Osteoblast (primary cell): ENCODE data around the gene NUDT3. TPM values are rescaled to one million over a fixed set of nuclear protein-coding genes. Genes with fewer than 3 reads are reported as not detected.

Source experiments
- DNase-seq: peaks from one replicate; pipeline ENCODE4 v3.0.0; 2011; ENCODE audit warnings: low spot score, mixed read lengths; ENCODE audit not compliant: insufficient read length; ENCODE audit errors: missing footprints
- H2AFZ ChIP-seq: 2 replicates; pipeline ENCODE4 v1.6.0; 2011; ENCODE audit warnings: mild to moderate bottlenecking, low read length
- H3K27ac ChIP-seq: 2 replicates; pipeline ENCODE4 v1.5.1; 2011; ENCODE audit warnings: mild to moderate bottlenecking, low read depth, low read length, moderate library complexity
- H3K27me3 ChIP-seq: 2 replicates; pipeline ENCODE4 v1.6.0; 2012; ENCODE audit warnings: mild to moderate bottlenecking, control low read depth, inconsistent platforms, low read length, moderate library complexity; ENCODE audit not compliant: insufficient read depth
- H3K36me3 ChIP-seq: 2 replicates; pipeline ENCODE4 v1.5.1; 2011; ENCODE audit warnings: mild to moderate bottlenecking, low read length, control low read depth, moderate library complexity; ENCODE audit not compliant: insufficient read depth
- H3K4me1 ChIP-seq: 2 replicates; pipeline ENCODE4 v1.5.1; 2011; ENCODE audit warnings: mild to moderate bottlenecking, low read length, control low read depth, moderate library complexity; ENCODE audit not compliant: insufficient read depth
- H3K4me2 ChIP-seq: 2 replicates; pipeline ENCODE4 v1.6.0; 2011; ENCODE audit warnings: mild to moderate bottlenecking, low read length; ENCODE audit not compliant: insufficient read depth
- H3K4me3 ChIP-seq: fragments of 200-600 bp; sonication (generic); 3 replicates; pipeline ENCODE4 v1.5.1; 2012; ENCODE audit warnings: mild to moderate bottlenecking, low read length, inconsistent platforms; ENCODE audit not compliant: insufficient read depth
- H3K79me2 ChIP-seq: 2 replicates; pipeline ENCODE4 v1.6.0; 2012; ENCODE audit warnings: mild to moderate bottlenecking, low read length, control low read depth, inconsistent platforms; ENCODE audit not compliant: insufficient read depth
- H3K9me3 ChIP-seq: 2 replicates; pipeline ENCODE4 v1.5.1; 2011; ENCODE audit warnings: low read depth, low read length, control low read depth
- H4K20me1 ChIP-seq: 2 replicates; pipeline ENCODE4 v1.6.0; 2012; ENCODE audit warnings: mild to moderate bottlenecking, low read length, control low read depth; ENCODE audit not compliant: insufficient read depth
- total RNA-seq: library from RNA; depleted of rRNA; stranded (reverse); fragments of >200 nt; gene quantifications from 2 replicates; pipeline ENCODE4 v1.2.3, GENCODE V29; 2012
- TF ChIP-seq, protein P1 (sequence below): IDR thresholded peaks from 2 replicates; pipeline ENCODE4 v1.5.1; 2011; ENCODE audit warnings: mild to moderate bottlenecking, low read depth, low read length, moderate library complexity; ENCODE audit errors: extremely low read depth

Gene NUDT3
- total RNA-seq, 1 donor, result 37.6 TPM

DNA sequence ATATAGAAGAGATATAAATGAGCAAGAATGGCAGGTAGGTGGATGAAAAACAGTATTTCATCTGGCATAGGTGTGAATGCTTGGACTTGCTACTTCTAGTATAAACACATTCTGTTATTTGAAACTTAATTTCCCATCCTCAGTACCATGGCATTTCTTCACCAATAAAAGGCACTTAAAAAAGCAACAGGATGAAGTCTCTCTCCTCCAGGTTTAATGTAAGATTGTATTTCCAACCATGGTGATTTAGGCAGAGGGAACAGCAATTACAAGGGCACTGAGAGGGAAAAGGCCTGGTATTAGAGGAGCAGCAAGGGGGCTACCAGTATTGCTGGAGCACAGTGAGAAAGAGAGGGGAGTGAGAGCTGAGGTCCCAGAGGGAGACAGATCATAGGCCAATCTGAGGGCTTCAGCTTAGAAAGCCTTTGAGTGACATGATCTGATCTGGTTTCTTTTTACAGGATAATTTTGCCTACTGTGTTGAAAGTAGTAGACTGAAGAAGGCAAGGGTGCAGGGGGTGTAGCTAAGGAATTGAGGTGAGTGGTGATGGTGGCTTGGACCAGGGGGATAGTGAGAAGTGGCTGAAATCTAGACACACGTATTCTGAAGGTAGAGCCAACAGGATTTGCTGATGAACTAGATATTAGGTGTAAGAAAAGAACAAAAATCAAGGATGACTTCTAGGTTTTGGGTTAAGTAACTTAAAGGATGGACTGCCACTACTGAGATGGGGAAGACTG, 75.9 kb downstream of the NUDT3 start:
- Histone ChIP-seq H3K36me3 (no peaks in the 10 kb centered on the region), H3K4me3 (no peak overlapping the region), H3K27me3 (no peaks in the 10 kb centered on the region), H3K79me2 (peaks cover 45% of the 10 kb centered on the region), H2AFZ (no peak overlapping the region), H3K4me2 (no peak overlapping the region), H3K9me3 (no peaks in the 10 kb centered on the region), H3K27ac (no peak overlapping the region), H4K20me1 (peaks cover 31% of the 10 kb centered on the region), H3K4me1 (peaks cover 11% of the 10 kb centered on the region)
- no peak for DNase-seq
- TF ChIP-seq, protein P1, sequence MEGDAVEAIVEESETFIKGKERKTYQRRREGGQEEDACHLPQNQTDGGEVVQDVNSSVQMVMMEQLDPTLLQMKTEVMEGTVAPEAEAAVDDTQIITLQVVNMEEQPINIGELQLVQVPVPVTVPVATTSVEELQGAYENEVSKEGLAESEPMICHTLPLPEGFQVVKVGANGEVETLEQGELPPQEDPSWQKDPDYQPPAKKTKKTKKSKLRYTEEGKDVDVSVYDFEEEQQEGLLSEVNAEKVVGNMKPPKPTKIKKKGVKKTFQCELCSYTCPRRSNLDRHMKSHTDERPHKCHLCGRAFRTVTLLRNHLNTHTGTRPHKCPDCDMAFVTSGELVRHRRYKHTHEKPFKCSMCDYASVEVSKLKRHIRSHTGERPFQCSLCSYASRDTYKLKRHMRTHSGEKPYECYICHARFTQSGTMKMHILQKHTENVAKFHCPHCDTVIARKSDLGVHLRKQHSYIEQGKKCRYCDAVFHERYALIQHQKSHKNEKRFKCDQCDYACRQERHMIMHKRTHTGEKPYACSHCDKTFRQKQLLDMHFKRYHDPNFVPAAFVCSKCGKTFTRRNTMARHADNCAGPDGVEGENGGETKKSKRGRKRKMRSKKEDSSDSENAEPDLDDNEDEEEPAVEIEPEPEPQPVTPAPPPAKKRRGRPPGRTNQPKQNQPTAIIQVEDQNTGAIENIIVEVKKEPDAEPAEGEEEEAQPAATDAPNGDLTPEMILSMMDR, result no peak

DNA sequence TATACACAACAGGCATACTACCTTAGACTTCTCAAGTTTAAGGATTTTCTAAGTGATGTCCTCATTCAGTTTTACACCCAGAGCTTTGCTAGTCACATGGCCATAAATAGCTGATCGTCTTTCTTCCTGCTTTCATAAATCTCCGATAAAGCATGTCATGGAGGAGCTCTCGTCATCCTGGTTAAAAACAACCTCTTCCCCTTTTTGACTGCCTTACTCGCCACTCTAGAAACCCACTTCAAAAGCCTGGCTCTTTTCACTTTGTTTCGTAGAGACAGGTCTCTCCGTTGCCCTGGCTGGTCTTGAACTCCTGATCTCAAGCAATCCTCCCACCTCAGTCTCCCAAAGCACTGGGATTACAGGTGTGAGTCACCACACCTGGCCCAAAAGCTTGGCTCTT, 76.7 kb downstream of the NUDT3 start:
- Histone ChIP-seq H3K27me3 (no peaks in the 10 kb centered on the region), H3K27ac (no peak overlapping the region), H3K79me2 (peaks cover 49% of the 10 kb centered on the region), H3K36me3 (no peaks in the 10 kb centered on the region), H3K4me3 (no peak overlapping the region), H3K4me2 (no peak overlapping the region), H3K9me3 (no peaks in the 10 kb centered on the region), H2AFZ (no peak overlapping the region), H4K20me1 (peaks cover 31% of the 10 kb centered on the region), H3K4me1 (peaks cover 11% of the 10 kb centered on the region)
- TF ChIP-seq, protein P1, result no peak
- DNase-seq, result no peak

GRCh38 chr6:34315256-34315655, 77.2 kb downstream of the NUDT3 start:
- H3K79me2 ChIP-seq, result peaks cover 53% of the 10 kb centered on the region
- H3K4me1 ChIP-seq, result peaks cover 11% of the 10 kb centered on the region
- H4K20me1 ChIP-seq, result peaks cover 31% of the 10 kb centered on the region

GRCh38 chr6:34312259-34312658, 80.2 kb downstream of the NUDT3 start:
- TF ChIP-seq, protein P1, result no peak
- peaks cover 19% of the 10 kb centered on the region for H4K20me1 ChIP-seq
- peaks cover 60% of the 10 kb centered on the region for H3K79me2 ChIP-seq
- H2AFZ ChIP-seq, result no peak overlapping the region
- H3K4me1 ChIP-seq, result peaks cover 2% of the 10 kb centered on the region
- DNase-seq, result no peak
- no peaks in the 10 kb centered on the region for H3K36me3 ChIP-seq
- no peaks in the 10 kb centered on the region for H3K9me3 ChIP-seq
- H3K4me2 ChIP-seq, result no peak overlapping the region
- H3K4me3 ChIP-seq, result no peak overlapping the region
- no peak overlapping the region for H3K27ac ChIP-seq
- H3K27me3 ChIP-seq, result no peaks in the 10 kb centered on the region

More at GRCh38 chr6:34315256-34315655, 77.2 kb downstream of the NUDT3 start:
- H3K4me2 ChIP-seq, result no peak overlapping the region
- H3K36me3 ChIP-seq, result no peaks in the 10 kb centered on the region
- H3K9me3 ChIP-seq, result no peaks in the 10 kb centered on the region
- H2AFZ ChIP-seq, result no peak overlapping the region
- TF ChIP-seq, protein P1, result no peak
- no peak for DNase-seq
- no peak overlapping the region for H3K4me3 ChIP-seq
- H3K27ac ChIP-seq, result no peak overlapping the region
- H3K27me3 ChIP-seq, result no peaks in the 10 kb centered on the region
